ENCODE results near the gene ALDOB.

The ALDOB gene

DNA sequence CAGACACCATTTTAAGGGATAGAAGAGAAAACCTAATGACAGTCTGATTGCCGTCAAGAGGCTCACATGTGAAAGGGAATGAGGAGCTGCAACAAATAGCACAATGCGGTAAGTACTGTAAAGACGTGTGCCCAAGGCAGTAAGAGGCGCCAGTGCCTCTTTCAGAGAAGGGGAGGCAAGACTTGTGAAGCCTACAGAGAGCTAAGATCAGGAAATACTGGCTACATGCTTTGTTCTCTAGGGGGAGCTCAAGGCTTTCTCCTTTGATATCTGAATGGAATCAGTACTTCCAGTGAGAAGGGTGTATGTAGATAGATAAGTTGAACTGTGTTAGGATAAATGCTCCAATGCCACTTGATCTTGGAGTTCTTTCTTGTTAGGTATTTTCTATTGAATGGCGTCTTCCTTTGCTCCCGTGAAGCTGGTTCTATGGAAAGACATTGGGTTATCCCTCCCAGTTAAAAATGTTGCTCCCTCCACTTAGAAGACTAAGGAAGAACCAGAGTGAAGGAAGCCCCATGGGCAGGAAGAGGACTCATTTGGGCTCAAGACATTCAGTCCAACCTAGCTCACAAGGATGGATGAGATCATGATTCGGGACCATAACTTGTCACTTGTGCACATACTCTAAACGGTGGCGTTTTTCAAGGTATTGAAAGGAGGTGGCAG, 23.5 kb upstream of the ALDOB start:
- peak; percentile 44 for DNase-seq (ENCODE audit: insufficient read length, low spot score)
- TF ChIP-seq, protein P1, sequence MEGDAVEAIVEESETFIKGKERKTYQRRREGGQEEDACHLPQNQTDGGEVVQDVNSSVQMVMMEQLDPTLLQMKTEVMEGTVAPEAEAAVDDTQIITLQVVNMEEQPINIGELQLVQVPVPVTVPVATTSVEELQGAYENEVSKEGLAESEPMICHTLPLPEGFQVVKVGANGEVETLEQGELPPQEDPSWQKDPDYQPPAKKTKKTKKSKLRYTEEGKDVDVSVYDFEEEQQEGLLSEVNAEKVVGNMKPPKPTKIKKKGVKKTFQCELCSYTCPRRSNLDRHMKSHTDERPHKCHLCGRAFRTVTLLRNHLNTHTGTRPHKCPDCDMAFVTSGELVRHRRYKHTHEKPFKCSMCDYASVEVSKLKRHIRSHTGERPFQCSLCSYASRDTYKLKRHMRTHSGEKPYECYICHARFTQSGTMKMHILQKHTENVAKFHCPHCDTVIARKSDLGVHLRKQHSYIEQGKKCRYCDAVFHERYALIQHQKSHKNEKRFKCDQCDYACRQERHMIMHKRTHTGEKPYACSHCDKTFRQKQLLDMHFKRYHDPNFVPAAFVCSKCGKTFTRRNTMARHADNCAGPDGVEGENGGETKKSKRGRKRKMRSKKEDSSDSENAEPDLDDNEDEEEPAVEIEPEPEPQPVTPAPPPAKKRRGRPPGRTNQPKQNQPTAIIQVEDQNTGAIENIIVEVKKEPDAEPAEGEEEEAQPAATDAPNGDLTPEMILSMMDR (IDR thresholded peaks at IDR 0.05; ENCODE audit: insufficient read depth, missing control alignments) = peak; percentile 86
- peak; percentile 71 for FAIRE-seq

DNA sequence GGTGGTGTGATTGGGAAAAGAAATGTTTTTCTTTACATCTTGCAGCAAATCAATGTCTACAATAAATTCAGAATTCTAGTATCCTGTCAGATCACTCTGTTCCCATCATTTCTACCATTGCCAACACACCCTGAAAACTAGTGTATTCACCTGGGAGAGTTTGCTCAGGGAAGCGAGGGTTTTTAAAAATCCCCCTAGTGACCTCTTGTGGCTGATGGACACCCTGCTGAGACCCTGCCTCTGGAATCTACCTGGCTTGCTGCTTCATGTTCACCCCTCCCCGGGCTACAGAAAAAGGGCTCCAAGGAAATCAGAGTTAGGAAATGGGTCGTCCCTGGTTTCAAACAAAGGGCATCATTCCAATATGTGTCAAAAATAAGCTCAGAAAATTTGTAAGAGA, 21.4 kb upstream of the ALDOB start:
- DNase-seq (ENCODE audit: insufficient read length, low spot score) (no peak), FAIRE-seq (no peak)
- TF ChIP-seq, protein P1 (IDR thresholded peaks at IDR 0.05; ENCODE audit: insufficient read depth, missing control alignments) = peak; percentile 25

GRCh38 chr9:101455656-101456240, 20.2 kb upstream of the ALDOB start:
- TF ChIP-seq, protein P1 (IDR thresholded peaks at IDR 0.05; ENCODE audit: insufficient read depth, missing control alignments) = no peak
- no peak for FAIRE-seq
- no peak for DNase-seq (ENCODE audit: insufficient read length, low spot score)

GRCh38 chr9:101453776-101454570, 18.4 kb upstream of the ALDOB start:
- no peak for DNase-seq (ENCODE audit: insufficient read length, low spot score)
- TF ChIP-seq, protein P1 (IDR thresholded peaks at IDR 0.05; ENCODE audit: insufficient read depth, missing control alignments) = no peak

GRCh38 chr9:101451498-101451897, 15.9 kb upstream of the ALDOB start:
- TF ChIP-seq, protein P1 (IDR thresholded peaks at IDR 0.05; ENCODE audit: insufficient read depth, missing control alignments) = no peak
- FAIRE-seq = no peak
- DNase-seq (ENCODE audit: insufficient read length, low spot score) = no peak

More at GRCh38 chr9:101453776-101454570, 18.4 kb upstream of the ALDOB start:
- no peak for FAIRE-seq

GRCh38 chr9:101450931-101451330, 15.4 kb upstream of the ALDOB start:
- FAIRE-seq (no peak), DNase-seq (ENCODE audit: insufficient read length, low spot score) (no peak)
- TF ChIP-seq, protein P1 (IDR thresholded peaks at IDR 0.05; ENCODE audit: insufficient read depth, missing control alignments) = no peak
